CD4-positive, alpha-beta T cell treated with Interleukin-1 beta for 1 hour (primary cell): ENCODE measurements around the gene SEMA3A.
"Not testable (repeated sequence)": the region's sequence is repeated elsewhere in the genome, so short reads cannot be mapped to it uniquely, and the experiment has no call there.

Experiments used
- DNase-seq, 2 donors: peaks; one replicate each; pipeline ENCODE4 v3.0.0-alpha.2; 2020 to 2022

The SEMA3A gene

GRCh38 chr7:84150370-84150769 lies 44.2 kb downstream of the SEMA3A start:
- DNase-seq, result not testable (repeated sequence)

GRCh38 chr7:84149573-84149972 lies 45.0 kb downstream of the SEMA3A start:
- no peak for DNase-seq

DNA sequence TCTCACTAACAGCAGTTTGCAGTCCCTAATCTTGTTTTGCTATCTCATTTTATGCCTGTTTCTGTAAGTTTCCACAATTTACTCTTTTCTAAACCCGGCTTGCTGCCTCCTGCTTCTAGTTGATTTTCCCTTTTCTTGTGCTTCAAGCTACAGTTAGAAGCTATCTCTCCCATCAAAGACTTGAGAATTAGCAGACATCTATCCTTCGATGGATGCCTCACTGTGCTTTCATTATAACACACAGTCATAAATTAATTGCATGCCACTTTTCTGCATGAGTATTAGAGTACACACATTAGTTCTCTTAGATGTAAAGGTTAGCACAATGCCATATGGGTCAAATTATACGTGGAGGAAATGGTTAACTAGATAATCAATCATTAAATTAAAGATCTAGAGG lies 48.7 kb downstream of the SEMA3A start:
- no peak for DNase-seq

- DNase-seq, result no peak
These were observed 49.7 kb downstream of the SEMA3A start for GRCh38 chr7:84144935-84145334.

DNA sequence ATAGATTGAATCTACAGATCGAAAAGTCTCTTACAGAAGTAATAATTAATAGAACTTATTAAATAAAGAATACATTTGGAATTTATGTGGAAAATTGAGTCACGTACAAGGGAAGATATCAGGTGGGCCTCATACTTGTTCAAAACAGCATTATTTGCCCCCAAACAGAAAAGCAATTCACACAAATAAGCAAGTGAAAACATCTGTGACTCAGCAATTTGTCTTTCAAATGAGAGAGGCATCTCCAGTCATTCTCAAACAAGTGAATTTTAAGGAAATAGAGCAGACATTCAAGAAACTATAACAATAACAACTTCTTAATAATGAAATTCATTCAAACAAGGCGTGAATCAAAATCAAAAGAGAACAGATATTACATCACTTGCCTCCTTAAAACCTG lies 50.1 kb downstream of the SEMA3A start:
- DNase-seq, result no peak

DNA sequence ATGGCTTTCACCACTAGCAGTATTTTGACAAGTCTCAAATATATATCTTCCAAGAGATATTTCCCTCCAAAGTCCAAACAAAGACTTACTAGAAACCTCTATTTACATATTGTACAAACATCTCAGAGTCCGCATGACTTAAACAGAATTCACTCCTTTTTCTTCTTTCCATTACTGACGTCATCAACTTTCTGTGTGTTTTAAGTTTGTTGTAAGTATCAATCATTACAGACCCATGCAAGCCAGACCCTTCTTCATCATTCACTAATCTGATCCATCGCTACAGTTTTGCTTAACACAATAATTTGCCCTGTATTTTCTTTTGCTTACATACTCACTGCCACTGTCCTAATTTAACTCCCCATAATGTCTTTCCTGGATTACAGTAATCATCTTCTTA lies 51.9 kb downstream of the SEMA3A start:
- no peak for DNase-seq

DNA sequence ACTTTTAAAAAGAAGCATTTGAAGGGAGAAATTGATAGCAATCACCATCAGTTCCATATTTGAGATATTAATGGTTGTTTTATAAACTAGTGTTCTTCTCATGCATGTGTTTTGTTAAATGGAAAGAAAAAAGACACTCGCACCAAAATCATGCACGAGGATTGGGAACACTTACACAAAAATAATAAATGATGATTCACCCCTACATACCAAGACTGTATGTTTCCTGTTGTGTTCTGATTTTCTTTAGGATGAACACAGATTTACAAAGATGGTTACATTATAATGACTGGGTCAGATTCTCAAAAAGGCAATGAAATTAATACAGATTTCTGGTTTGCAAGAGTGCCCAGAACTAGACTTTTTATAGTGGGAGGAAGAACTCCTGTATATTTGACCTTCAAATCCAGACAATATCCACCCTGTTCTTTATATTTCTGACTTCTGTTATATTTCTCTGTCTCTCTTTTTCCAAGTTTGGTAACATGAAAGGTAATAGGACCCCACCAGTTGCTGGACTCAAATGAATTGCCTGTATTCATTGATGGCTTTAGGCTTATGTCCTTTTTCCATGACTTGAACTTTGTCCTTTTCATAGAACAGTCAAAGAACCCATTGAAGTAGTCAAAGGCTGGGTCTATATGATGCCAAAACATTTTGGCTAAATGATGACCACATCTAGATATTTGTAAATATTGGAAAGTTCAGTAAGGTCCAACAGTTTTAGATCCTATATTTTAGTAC lies 54.4 kb downstream of the SEMA3A start:
- no peak for DNase-seq

DNA sequence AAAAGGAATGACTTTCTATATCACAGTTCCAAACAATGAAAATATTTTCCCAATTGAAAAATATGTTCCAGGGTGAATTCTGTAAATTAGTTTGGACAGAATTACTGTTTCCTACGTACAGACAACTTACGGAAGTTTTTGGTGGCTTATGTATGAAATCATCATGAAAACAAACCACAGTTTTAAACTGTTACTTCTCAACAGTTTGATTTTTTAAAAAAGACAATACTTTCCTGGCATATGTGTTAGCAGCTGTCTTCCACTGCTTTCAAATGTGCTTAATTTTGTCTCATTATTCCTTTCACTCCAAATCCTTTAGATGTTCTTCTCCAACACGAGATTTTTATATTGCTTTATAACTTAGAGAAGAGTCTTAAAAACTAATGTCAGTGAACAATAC lies 56.2 kb downstream of the SEMA3A start:
- DNase-seq, result no peak

GRCh38 chr7:84137812-84138211 lies 56.8 kb downstream of the SEMA3A start:
- no peak for DNase-seq

GRCh38 chr7:84136809-84137208 lies 57.8 kb downstream of the SEMA3A start:
- no peak for DNase-seq

DNA sequence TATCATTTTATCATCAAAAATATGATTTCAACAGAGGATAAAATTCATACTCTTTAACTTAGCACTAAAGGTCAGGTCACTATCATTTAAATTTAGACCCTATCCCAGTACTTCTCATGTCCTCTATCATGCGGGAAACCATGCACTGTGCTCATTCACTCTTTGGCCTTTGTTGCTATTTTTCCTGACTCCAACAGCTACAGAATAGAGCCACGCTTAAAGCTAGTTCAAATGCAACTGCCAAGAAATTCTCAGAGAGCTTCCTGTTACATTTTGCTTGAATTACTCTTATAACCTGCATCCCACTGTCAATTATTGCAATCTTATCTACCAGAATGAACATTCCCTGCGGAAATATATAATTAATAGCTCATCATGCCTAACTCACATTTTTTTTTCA lies 58.3 kb downstream of the SEMA3A start:
- DNase-seq, result no peak

- DNase-seq, result no peak
These were observed 60.4 kb downstream of the SEMA3A start for GRCh38 chr7:84134169-84134568.

- no peak for DNase-seq
These were observed 68.9 kb downstream of the SEMA3A start for GRCh38 chr7:84125654-84126053.

DNA sequence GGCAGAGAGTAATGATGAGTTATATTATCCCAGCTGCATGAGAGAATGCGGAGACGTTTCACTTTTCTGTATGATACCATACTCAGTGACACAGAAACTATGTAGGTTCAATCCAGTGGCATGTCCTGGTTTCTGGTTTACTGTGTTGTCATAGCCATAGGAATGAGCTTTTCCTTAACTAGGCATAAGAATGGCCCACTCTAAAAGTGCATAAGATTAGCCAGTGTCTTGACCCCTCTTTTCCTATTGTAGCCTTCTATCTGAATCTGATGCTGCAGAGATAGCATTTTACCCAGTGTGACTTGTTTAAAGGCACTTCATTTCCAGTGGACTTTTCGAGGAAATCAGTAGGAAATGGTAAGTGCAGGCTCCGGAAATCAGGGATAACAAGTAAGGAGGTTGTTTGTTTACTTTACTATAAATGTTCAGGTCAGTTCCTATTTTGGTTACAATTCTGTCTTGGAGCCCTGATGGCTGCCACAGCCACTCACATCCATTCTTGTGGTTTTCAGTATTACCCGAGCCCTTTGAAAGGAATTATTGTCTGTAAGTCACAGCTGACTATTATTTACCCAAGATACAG lies 70.5 kb downstream of the SEMA3A start:
- no peak for DNase-seq

DNA sequence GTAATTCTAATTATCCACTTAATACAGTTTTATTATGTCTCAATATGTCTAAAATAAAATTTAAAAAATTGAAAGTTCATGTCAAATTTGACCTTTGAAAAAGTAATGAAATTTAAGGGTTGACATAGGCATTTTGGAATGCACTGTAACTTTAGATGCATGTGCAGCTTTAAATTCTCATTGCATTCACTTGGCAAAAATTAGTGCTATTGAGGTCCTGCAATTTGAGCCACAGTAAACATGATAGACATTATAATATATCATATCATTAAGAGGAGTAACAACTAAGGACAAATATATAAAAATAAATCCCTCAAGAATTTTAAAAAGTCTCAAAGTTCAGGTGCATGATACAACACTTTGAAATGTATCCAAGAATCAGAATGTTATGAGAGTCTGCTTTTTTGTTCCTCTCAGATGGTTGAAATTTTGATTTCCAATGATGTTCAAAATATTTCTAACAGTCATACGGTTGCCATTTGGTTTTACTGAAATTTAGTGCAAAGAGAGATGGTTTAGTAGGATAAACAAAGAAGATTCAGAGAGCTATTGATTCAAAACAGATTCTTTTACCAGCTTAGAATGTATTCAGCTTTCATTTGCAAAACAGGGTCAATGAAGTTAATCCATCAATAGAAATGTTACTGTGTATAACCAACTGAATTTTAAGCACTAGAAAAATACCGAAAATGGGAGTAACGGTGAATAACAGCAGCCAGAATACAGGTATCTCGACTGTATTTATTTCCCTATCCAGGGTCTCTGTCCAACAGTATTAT lies 71.8 kb downstream of the SEMA3A start:
- no peak for DNase-seq

- DNase-seq, result no peak
These were observed 77.3 kb downstream of the SEMA3A start for GRCh38 chr7:84117304-84117703.

DNA sequence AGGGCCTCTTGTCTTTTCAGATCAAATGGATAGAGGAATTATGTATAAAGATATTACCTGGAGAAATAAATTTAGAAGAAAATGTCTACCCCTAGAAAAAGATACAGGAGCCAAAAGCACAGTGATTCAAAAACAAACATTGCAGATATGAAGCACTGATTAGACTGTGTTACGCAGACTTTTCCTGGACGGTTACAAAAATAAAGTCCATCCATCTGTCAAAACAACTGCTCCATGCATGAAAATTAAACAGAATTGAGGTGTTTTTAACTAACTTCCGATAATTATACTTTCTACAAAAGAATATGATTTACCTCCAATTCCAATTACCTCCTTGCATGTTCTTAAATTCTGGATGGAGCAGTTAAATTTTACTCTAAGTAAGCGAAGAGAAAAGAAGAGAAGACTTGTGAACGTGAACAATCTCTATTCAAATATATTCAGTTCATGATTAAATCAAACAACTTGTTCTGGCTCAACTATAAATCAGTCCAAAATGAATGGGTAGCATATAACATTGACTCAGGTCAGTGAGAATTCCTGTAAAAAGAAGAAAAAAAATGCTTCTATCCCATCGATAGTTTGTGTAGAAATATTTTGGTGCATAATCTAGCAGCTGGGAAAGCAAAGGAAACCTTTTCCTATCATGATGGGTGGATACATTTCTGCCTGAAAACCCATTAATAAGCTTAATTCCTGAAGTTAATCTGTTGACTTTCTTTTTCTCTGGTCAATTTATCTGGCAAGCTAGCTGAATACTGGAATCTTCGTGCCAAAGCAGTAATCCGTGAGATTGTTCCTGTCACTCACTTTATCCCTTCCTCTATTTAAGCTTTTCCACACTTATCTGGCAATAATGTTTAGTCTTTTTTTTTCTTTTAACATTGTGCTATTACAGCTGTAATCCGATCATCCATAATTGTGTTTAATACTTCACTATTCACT lies 80.4 kb downstream of the SEMA3A start:
- no peak for DNase-seq

- DNase-seq, result no peak
These were observed 81.3 kb downstream of the SEMA3A start for GRCh38 chr7:84113286-84113685.

- DNase-seq, result no peak
These were observed 81.8 kb downstream of the SEMA3A start for GRCh38 chr7:84112771-84113170.

GRCh38 chr7:84111842-84112241 lies 82.7 kb downstream of the SEMA3A start:
- DNase-seq, result no peak

DNA sequence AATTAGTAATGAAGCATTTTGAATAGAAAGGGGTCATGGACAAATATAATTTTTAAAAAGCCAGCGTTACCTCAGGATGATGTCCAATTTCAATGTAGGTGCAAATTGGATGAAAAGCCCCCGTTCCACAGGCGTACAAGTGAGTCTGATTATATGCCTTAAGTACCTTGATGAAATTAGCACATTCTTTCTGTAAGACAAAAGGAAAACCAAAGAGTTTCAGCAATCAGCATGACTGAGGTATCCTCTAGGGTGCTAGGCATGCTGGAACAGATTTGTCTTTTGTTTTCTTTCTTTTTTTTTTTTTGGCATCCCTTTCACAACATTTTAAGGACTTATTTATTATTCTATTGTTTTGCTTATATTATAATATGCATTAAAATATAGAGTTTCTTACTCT lies 84.2 kb downstream of the SEMA3A start:
- no peak for DNase-seq

GRCh38 chr7:84108787-84109186 lies 85.8 kb downstream of the SEMA3A start:
- DNase-seq, result no peak

GRCh38 chr7:84108119-84108518 lies 86.5 kb downstream of the SEMA3A start:
- DNase-seq, result no peak
